IMR-90 (cell line): Measurements from ENCODE around the gene ZNHIT2. TPM values are rescaled to one million over a fixed set of nuclear protein-coding genes. Genes with fewer than 3 reads are reported as not detected.

Source experiments
- ATAC-seq: fragments of 200-7000 bp; cut with Tn5 transposase; 2 replicates; pipeline ENCODE4 v1.9.1; 2020; ENCODE audit warnings: low read depth, mild to moderate bottlenecking, moderate library complexity
- BruUV-seq: library from RNA; stranded (reverse); fragments of 400-500 nt; replicated peaks from 2 replicates; lab custom pipeline; 2021; lab: Mats Ljungman, UMichigan
- CTCF ChIA-PET: fragments of 300-600 bp; formaldehyde crosslinking; extraction: SDS; loops from one replicate; lab custom pipeline; 2021; ENCODE audit warnings: antibody characterized with exemption; lab: Yijun Ruan, JAX
- POLR2A ChIA-PET: fragments of 300-600 bp; sonication (Branson Sonifier 250); formaldehyde crosslinking; loops from one replicate; lab custom pipeline; 2022; ENCODE audit warnings: antibody characterized with exemption; ENCODE audit not compliant: unreplicated experiment; lab: Charles Lee
- DNase-seq: peaks from one replicate; pipeline ENCODE4 v3.0.0; 2013
- H2AFZ ChIP-seq: replicated peaks from 2 replicates; pipeline ENCODE3; 2013; ENCODE audit warnings: low read length, mild to moderate bottlenecking; ENCODE audit not compliant: poor library complexity
- H2AK5ac ChIP-seq: 2 replicates; pipeline ENCODE4 v1.6.1; 2013; ENCODE audit warnings: low read depth, low read length, inconsistent platforms
- H2AK9ac ChIP-seq: replicated peaks from 2 replicates; pipeline ENCODE3; 2013; ENCODE audit warnings: mild to moderate bottlenecking, low read depth, low read length, moderate library complexity; ENCODE audit not compliant: poor library complexity
- H2BK120ac ChIP-seq: 2 replicates; pipeline ENCODE4 v1.6.1; 2013; ENCODE audit warnings: low read depth, low read length, inconsistent platforms
- H2BK15ac ChIP-seq: 3 replicates; pipeline ENCODE4 v1.6.1; 2013; ENCODE audit warnings: low read depth, low read length, inconsistent platforms
- H2BK20ac ChIP-seq: 2 replicates; pipeline ENCODE4 v1.6.1; 2013; ENCODE audit warnings: low read depth, mild to moderate bottlenecking, inconsistent platforms, low read length, moderate library complexity
- H2BK5ac ChIP-seq: 2 replicates; pipeline ENCODE4 v1.6.1; 2013; ENCODE audit warnings: mild to moderate bottlenecking, low read depth, low read length, inconsistent platforms; ENCODE audit not compliant: poor library complexity, severe bottlenecking
- H3K14ac ChIP-seq: replicated peaks from 2 replicates; pipeline ENCODE4 v1.6.1; 2013; ENCODE audit warnings: low read depth, low read length, inconsistent platforms
- H3K18ac ChIP-seq: 2 replicates; pipeline ENCODE4 v1.6.1; 2013; ENCODE audit warnings: low read depth, low read length, control low read depth
- H3K23ac ChIP-seq: 2 replicates; pipeline ENCODE4 v1.6.1; 2013; ENCODE audit warnings: low read depth, low read length, inconsistent platforms
- H3K27ac ChIP-seq: 2 replicates; pipeline ENCODE4 v1.5.1; 2013; ENCODE audit warnings: mild to moderate bottlenecking, control low read depth, low read length; ENCODE audit not compliant: insufficient read depth
- H3K27me3 ChIP-seq: 2 replicates; pipeline ENCODE4 v1.6.1; 2013; ENCODE audit warnings: low read length; ENCODE audit not compliant: control insufficient read depth, insufficient read depth
- H3K36me3 ChIP-seq: 2 replicates; pipeline ENCODE4 v1.6.1; 2013; ENCODE audit warnings: low read length, mixed read lengths; ENCODE audit not compliant: control insufficient read depth, insufficient read depth
- H3K4ac ChIP-seq: 2 replicates; pipeline ENCODE4 v1.6.1; 2013; ENCODE audit warnings: low read depth, low read length, inconsistent platforms
- H3K4me1 ChIP-seq: 2 replicates; pipeline ENCODE4 v1.6.1; 2013; ENCODE audit warnings: low read length, mixed read lengths; ENCODE audit not compliant: control insufficient read depth, insufficient read depth
- H3K4me2 ChIP-seq: 2 replicates; pipeline ENCODE4 v1.6.1; 2013; ENCODE audit warnings: low read depth, mild to moderate bottlenecking, control low read depth, low read length, moderate library complexity
- H3K4me3 ChIP-seq: 2 replicates; pipeline ENCODE4 v1.5.1; 2013; ENCODE audit warnings: low read depth, mild to moderate bottlenecking, control low read depth, low read length, moderate library complexity; ENCODE audit not compliant: insufficient read depth
- H3K56ac ChIP-seq: 2 replicates; pipeline ENCODE4 v1.6.1; 2013; ENCODE audit warnings: low read length, inconsistent platforms; ENCODE audit not compliant: insufficient read depth; ENCODE audit errors: extremely low read depth
- H3K79me1 ChIP-seq, 2 experiments: 2 replicates each; pipeline ENCODE4 v1.6.1; 2013; ENCODE audit warnings: low read length in 2 of 2, inconsistent platforms in 1 of 2, low read depth in 1 of 2
- H3K9ac ChIP-seq: 2 replicates; pipeline ENCODE4 v1.6.1; 2013; ENCODE audit warnings: low read depth, low read length, control low read depth
- H3K9me1 ChIP-seq: 2 replicates; pipeline ENCODE4 v1.6.1; 2013; ENCODE audit warnings: low read length, inconsistent platforms; ENCODE audit not compliant: insufficient read depth
- H3K9me3 ChIP-seq: 2 replicates; pipeline ENCODE4 v1.6.1; 2013; ENCODE audit warnings: low read length; ENCODE audit not compliant: control insufficient read depth, insufficient read depth
- H4K20me1 ChIP-seq: 2 replicates; pipeline ENCODE4 v1.6.1; 2013; ENCODE audit warnings: low read length, inconsistent platforms; ENCODE audit not compliant: insufficient read depth
- H4K5ac ChIP-seq: 2 replicates; pipeline ENCODE4 v1.6.1; 2013; ENCODE audit warnings: mild to moderate bottlenecking, low read depth, low read length, control low read depth
- H4K8ac ChIP-seq, 2 experiments: 2 replicates each; pipeline ENCODE4 v1.6.1; 2013; ENCODE audit warnings: low read depth in 2 of 2, low read length in 2 of 2, control low read depth in 1 of 2, inconsistent platforms in 1 of 2
- H4K91ac ChIP-seq: 2 replicates; pipeline ENCODE4 v1.6.1; 2013; ENCODE audit warnings: low read depth, low read length, inconsistent platforms; ENCODE audit not compliant: insufficient read depth
- BHLHE40 ChIP-seq: fragments of 150-350 bp; IDR thresholded peaks from 2 replicates; pipeline ENCODE4 v1.6.1; 2016; ENCODE audit warnings: mild to moderate bottlenecking, low read depth, low read length
- CEBPB ChIP-seq: IDR thresholded peaks from 2 replicates; pipeline ENCODE4 v1.6.1; 2012; ENCODE audit warnings: low read depth, low read length, improper control_type of control experiment
- CHD1 ChIP-seq: IDR thresholded peaks from 2 replicates; pipeline ENCODE4 v1.6.1; 2012; ENCODE audit warnings: low read depth, low read length, improper control_type of control experiment
- ELK1 ChIP-seq: fragments of 150-350 bp; IDR thresholded peaks from 2 replicates; pipeline ENCODE4 v1.6.1; 2016; ENCODE audit warnings: low read depth, mild to moderate bottlenecking, low read length, moderate library complexity, borderline replicate concordance
- FOS ChIP-seq: fragments of 150-350 bp; IDR thresholded peaks from 2 replicates; pipeline ENCODE4 v1.6.1; 2016; ENCODE audit warnings: low read depth, low read length
- MAFK ChIP-seq: IDR thresholded peaks from 2 replicates; pipeline ENCODE4 v1.6.1; 2012; ENCODE audit warnings: low read depth, low read length, improper control_type of control experiment
- MAZ ChIP-seq: IDR thresholded peaks from 2 replicates; pipeline ENCODE4 v1.6.1; 2012; ENCODE audit warnings: low read depth, mild to moderate bottlenecking, low read length, improper control_type of control experiment, moderate library complexity, borderline replicate concordance
- MXI1 ChIP-seq: IDR thresholded peaks from 2 replicates; pipeline ENCODE4 v1.6.1; 2012; ENCODE audit warnings: low read depth, mild to moderate bottlenecking, low read length, moderate library complexity, borderline replicate concordance
- NFE2L2 ChIP-seq: fragments of 150-350 bp; IDR thresholded peaks from 2 replicates; pipeline ENCODE4 v1.6.1; 2016; ENCODE audit warnings: low read depth, mild to moderate bottlenecking, low read length
- POLR2A ChIP-seq: IDR thresholded peaks from 2 replicates; pipeline ENCODE4 v1.6.1; 2012; ENCODE audit warnings: mild to moderate bottlenecking, low read depth, low read length
- RAD21 ChIP-seq: IDR thresholded peaks from 2 replicates; pipeline ENCODE4 v1.6.1; 2012; ENCODE audit warnings: low read length, improper control_type of control experiment
- RCOR1 ChIP-seq: IDR thresholded peaks from 2 replicates; pipeline ENCODE4 v1.6.1; 2012; ENCODE audit warnings: mild to moderate bottlenecking, low read length, improper control_type of control experiment; ENCODE audit not compliant: insufficient replicate concordance
- RFX5 ChIP-seq: IDR thresholded peaks from 2 replicates; pipeline ENCODE4 v1.8.0; 2012; ENCODE audit warnings: low read depth, mild to moderate bottlenecking, low read length, moderate library complexity
- SMC3 ChIP-seq: fragments of 150-350 bp; IDR thresholded peaks from 2 replicates; pipeline ENCODE4 v1.6.1; 2016; ENCODE audit warnings: low read depth, mild to moderate bottlenecking, antibody characterized with exemption, low read length, moderate library complexity
- USF2 ChIP-seq: fragments of 150-350 bp; IDR thresholded peaks from 2 replicates; pipeline ENCODE4 v1.6.1; 2017; ENCODE audit warnings: mild to moderate bottlenecking, antibody characterized with exemption, low read length, low read depth
- WGBS, 2 experiments: methylation state at CpG; one replicate each; pipeline versions ENCODE4 v1.1.5 to v1.1.7; 2013; ENCODE audit warnings: missing lambda C conversion rate in 2 of 2; ENCODE audit not compliant: insufficient read length in 1 of 2; ENCODE audit errors: extremely low coverage in 2 of 2; 5-methylcytosine and 5-hydroxymethylcytosine counted together
- dilution Hi-C: fragments of 300-500 bp; cut with HindIII; formaldehyde crosslinking; loops from one replicate; pipeline ENCODE4 v1.14.3; 2018; ENCODE audit warnings: low sequenced_read_pairs; ENCODE audit not compliant: unreplicated experiment
- in situ Hi-C: fragments of 300-500 bp; cut with MboI; formaldehyde crosslinking; loops from 3 replicates; pipeline ENCODE4 v1.14.3; 2019; ENCODE audit warnings: low sequenced_read_pairs, inconsistent platforms, mixed read lengths
- intact Hi-C: fragments of 100-400 bp; cut with micrococcal nuclease; formaldehyde crosslinking; loops from 2 replicates; pipeline ENCODE4 v1.10.0; 2022
- polyA plus RNA-seq, 3 experiments: library from polyadenylated mRNA; depleted of rRNA; stranded (reverse); fragments of >200 nt; gene quantifications; 2 replicates each; pipeline ENCODE4 v1.2.3, GENCODE V29; 2012; ENCODE audit warnings: low replicate concordance in 1 of 3
- total RNA-seq: library from RNA; depleted of rRNA; stranded (reverse); fragments of >200 nt; gene quantifications from 2 replicates; pipeline ENCODE4 v1.2.3, GENCODE V29; 2012
- TF ChIP-seq, protein P1 (sequence below): conservative IDR thresholded peaks from 2 replicates; pipeline ENCODE4 v1.5.1; 2012; ENCODE audit warnings: mild to moderate bottlenecking, low read depth, low read length, improper control_type of control experiment

ZNHIT2 gene
- total and polyA plus RNA-seq, 2 of the 4 experiments (the other 2 are of a cell fraction), result 3.9 to 5.9 TPM

DNA sequence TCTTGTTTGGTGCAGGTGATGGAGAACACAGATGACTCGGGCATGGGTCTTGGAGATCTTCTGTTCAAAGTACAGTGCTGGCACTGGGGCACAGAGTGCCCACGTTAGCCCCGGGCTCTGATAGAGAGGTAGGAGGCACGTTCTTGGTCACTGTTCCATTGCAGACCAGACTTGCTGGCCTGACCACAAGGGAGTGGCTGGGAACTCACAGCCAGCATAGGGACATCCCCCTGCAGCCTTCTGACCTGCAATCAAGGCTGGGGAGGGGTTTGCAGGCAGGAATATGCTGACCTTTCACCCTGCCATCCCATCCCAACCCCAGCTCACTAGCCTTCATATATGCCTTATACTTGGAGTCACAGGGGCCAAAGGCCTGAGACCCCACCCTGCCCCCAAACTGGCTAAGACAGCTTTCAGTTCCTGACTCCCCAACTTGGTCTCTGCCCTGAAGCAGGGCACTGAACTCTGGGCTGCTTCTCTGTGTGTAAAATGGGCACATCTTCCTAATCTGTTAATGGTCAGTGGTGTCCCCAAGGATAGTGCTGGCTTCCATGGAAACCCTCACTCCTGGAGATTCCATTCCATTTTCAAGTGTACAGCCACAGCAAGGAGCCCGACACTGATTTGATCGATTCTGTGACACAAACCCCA is 9.2 kb upstream of the ZNHIT2 start:
- no peak overlapping the region for H4K5ac ChIP-seq
- dilution Hi-C loops, result no loop called here
- H2AK5ac ChIP-seq, result no peak overlapping the region
- no peak overlapping the region for H4K91ac ChIP-seq
- no peak overlapping the region for H3K4me3 ChIP-seq
- no peaks in the 10 kb centered on the region for H3K4me1 ChIP-seq
- H3K4ac ChIP-seq, result no peak overlapping the region
- H2BK5ac ChIP-seq, result no peak overlapping the region
- WGBS, 2 experiments, result no CpG with 5 or more reads among the region's 6 CpGs
- 0 out of 2 replicates have a peak overlapping the region, but pooled peaks have one; percentile 20 for H2BK20ac ChIP-seq
- in situ Hi-C loops, result no loop called here
- DNase-seq, result no peak
- H2AFZ ChIP-seq, result no peak overlapping the region
- peaks cover 14% of the 10 kb centered on the region; the same call in 1 of the 2 replicates for H4K20me1 ChIP-seq
- H3K79me1 ChIP-seq, result peaks cover 20 to 59% of the 10 kb centered on the region in 2 experiments
- no peak overlapping the region for H2BK120ac ChIP-seq
- no peak for ATAC-seq
- intact Hi-C loops, result no loop called here
- BruUV-seq, result no TSS peak
- H3K18ac ChIP-seq, result no peak overlapping the region
- TF ChIP-seq BHLHE40, result no peak
- TF ChIP-seq CEBPB, result no peak
- no peak for TF ChIP-seq RFX5
- TF ChIP-seq USF2, result no peak
- no peak for TF ChIP-seq POLR2A
- TF ChIP-seq MXI1, result no peak
- TF ChIP-seq NFE2L2, result no peak
- no peak for TF ChIP-seq MAZ
- TF ChIP-seq, protein P1, sequence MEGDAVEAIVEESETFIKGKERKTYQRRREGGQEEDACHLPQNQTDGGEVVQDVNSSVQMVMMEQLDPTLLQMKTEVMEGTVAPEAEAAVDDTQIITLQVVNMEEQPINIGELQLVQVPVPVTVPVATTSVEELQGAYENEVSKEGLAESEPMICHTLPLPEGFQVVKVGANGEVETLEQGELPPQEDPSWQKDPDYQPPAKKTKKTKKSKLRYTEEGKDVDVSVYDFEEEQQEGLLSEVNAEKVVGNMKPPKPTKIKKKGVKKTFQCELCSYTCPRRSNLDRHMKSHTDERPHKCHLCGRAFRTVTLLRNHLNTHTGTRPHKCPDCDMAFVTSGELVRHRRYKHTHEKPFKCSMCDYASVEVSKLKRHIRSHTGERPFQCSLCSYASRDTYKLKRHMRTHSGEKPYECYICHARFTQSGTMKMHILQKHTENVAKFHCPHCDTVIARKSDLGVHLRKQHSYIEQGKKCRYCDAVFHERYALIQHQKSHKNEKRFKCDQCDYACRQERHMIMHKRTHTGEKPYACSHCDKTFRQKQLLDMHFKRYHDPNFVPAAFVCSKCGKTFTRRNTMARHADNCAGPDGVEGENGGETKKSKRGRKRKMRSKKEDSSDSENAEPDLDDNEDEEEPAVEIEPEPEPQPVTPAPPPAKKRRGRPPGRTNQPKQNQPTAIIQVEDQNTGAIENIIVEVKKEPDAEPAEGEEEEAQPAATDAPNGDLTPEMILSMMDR, result no peak
- no peak for TF ChIP-seq MAFK
- no peak for TF ChIP-seq CHD1
- no peak for TF ChIP-seq RAD21
- TF ChIP-seq RCOR1, result no peak
- TF ChIP-seq SMC3, result no peak
- no peak for TF ChIP-seq FOS
- TF ChIP-seq ELK1, result no peak
- peak overlapping the region; percentile 82 for H2AK9ac ChIP-seq
- H3K9ac ChIP-seq, result no peak overlapping the region
- peaks cover 68% of the 10 kb centered on the region for H3K36me3 ChIP-seq
- 0 out of 2 replicates have a peak, but pooled peaks cover 4% of the 10 kb centered on the region for H3K9me1 ChIP-seq
- no peak overlapping the region for H3K14ac ChIP-seq
- H3K27ac ChIP-seq, result no peak overlapping the region
- no peak overlapping the region for H2BK15ac ChIP-seq
- no peaks in the 10 kb centered on the region for H3K27me3 ChIP-seq
- CTCF ChIA-PET, result no interaction called here
- POLR2A ChIA-PET, result interaction anchor here (0.5 kb wide), 1 partner anchor 12 kb away, joined by 3 read pairs; no protein-coding TSS in a partner anchor
- H4K8ac ChIP-seq, result peak overlapping the region in 1 of 2 experiments; percentile 14; a peak in 1 of 4 replicates
- H3K4me2 ChIP-seq, result no peak overlapping the region
- no peak overlapping the region for H3K23ac ChIP-seq
- no peaks in the 10 kb centered on the region for H3K9me3 ChIP-seq
- H3K56ac ChIP-seq, result no peak overlapping the region
